NCI-H2227 (cell line): Measurements from ENCODE around the gene SRCIN1.
"Not testable (repeated sequence)": the region's sequence is repeated elsewhere in the genome, so short reads cannot be mapped to it uniquely, and the experiment has no call there.

Experiments used
- DNase-seq: peaks from one replicate; lab custom pipeline; 2025; ENCODE audit not compliant: unreplicated experiment; lab: John Stamatoyannopoulos, UW

Gene SRCIN1

GRCh38 chr17:38605841-38606645 lies at the start of gene SRCIN1:
SRCIN1 (minus strand) TSS chr17:38605952; CDS start chr17:38605705, 247 bp downstream.
- DNase-seq: peak; percentile 90

- DNase-seq: no peak
Measured at GRCh38 chr17:38654411-38655398, 49.0 kb upstream of the SRCIN1 start.

GRCh38 chr17:38653679-38654078 lies 47.9 kb upstream of the SRCIN1 start:
- no peak for DNase-seq

- no peak for DNase-seq
Measured at GRCh38 chr17:38653230-38653629, 47.5 kb upstream of the SRCIN1 start.

- DNase-seq: not testable (repeated sequence)
Measured at GRCh38 chr17:38650653-38651173, 45.0 kb upstream of the SRCIN1 start.

- DNase-seq: no peak
Measured at GRCh38 chr17:38637951-38638350, 32.2 kb upstream of the SRCIN1 start.

GRCh38 chr17:38636054-38636453 lies 30.3 kb upstream of the SRCIN1 start:
- DNase-seq: no peak

GRCh38 chr17:38632334-38632733 lies 26.6 kb upstream of the SRCIN1 start:
- DNase-seq: no peak

- peak; percentile 27 for DNase-seq
Measured at GRCh38 chr17:38628441-38628840, 22.7 kb upstream of the SRCIN1 start.

- no peak for DNase-seq
Measured at GRCh38 chr17:38627957-38628356, 22.2 kb upstream of the SRCIN1 start.

GRCh38 chr17:38626606-38627226 lies 21.0 kb upstream of the SRCIN1 start:
- not testable (repeated sequence) for DNase-seq

- DNase-seq: no peak
Measured at GRCh38 chr17:38625482-38625881, 19.7 kb upstream of the SRCIN1 start.

- DNase-seq: not testable (repeated sequence)
Measured at GRCh38 chr17:38624782-38625355, 19.1 kb upstream of the SRCIN1 start.

GRCh38 chr17:38621538-38621937 lies 15.8 kb upstream of the SRCIN1 start:
- no peak for DNase-seq

- no peak for DNase-seq
Measured at GRCh38 chr17:38620551-38621277, 15.0 kb upstream of the SRCIN1 start.

- no peak for DNase-seq
Measured at GRCh38 chr17:38619937-38620550, 14.3 kb upstream of the SRCIN1 start.

GRCh38 chr17:38619451-38619795 lies 13.7 kb upstream of the SRCIN1 start:
- no peak for DNase-seq

- no peak for DNase-seq
Measured at GRCh38 chr17:38617967-38618760, 12.4 kb upstream of the SRCIN1 start.
